RCC 7860 (cell line): ENCODE measurements around the gene CEND1.
A peak's percentile ranks its signal among the peaks of the same experiment; 100 is the strongest.
"Not testable (repeated sequence)": the region's sequence is repeated elsewhere in the genome, so short reads cannot be mapped to it uniquely, and the experiment has no call there.

Experiments used
- DNase-seq: peaks from one replicate; pipeline ENCODE4 v3.0.0-alpha.2; 2015; ENCODE audit warnings: low spot score
- FAIRE-seq: peaks from 2 replicates; lab custom pipeline; 2012; peaks lifted over from hg19 to GRCh38; lab: Jason Lieb, UNC

The CEND1 gene

GRCh38 chr11:766106-766935 lies 23.6 kb downstream of the CEND1 start:
- no peak for FAIRE-seq
- DNase-seq, result no peak

GRCh38 chr11:765802-766091 lies 24.1 kb downstream of the CEND1 start:
- no peak for FAIRE-seq
- DNase-seq, result no peak

- DNase-seq, result peak; percentile 31
- no peak for FAIRE-seq
Measured at GRCh38 chr11:765025-765801, 24.7 kb downstream of the CEND1 start.

- FAIRE-seq, result no peak
Measured at GRCh38 chr11:764322-765024, 25.4 kb downstream of the CEND1 start.

GRCh38 chr11:763549-764321 lies 26.2 kb downstream of the CEND1 start:
- FAIRE-seq, result no peak
- DNase-seq, result no peak

More at GRCh38 chr11:764322-765024, 25.4 kb downstream of the CEND1 start:
- DNase-seq, result no peak

- FAIRE-seq (no peak), DNase-seq (no peak)
Measured at GRCh38 chr11:763073-763463, 26.8 kb downstream of the CEND1 start.

- FAIRE-seq, result peak; percentile 79
- DNase-seq, result peak; percentile 85
Measured at GRCh38 chr11:762421-763072, 27.3 kb downstream of the CEND1 start.

GRCh38 chr11:761526-762108 lies 28.3 kb downstream of the CEND1 start:
- FAIRE-seq (no peak), DNase-seq (no peak)

GRCh38 chr11:760236-760635 lies 29.7 kb downstream of the CEND1 start:
- FAIRE-seq (no peak), DNase-seq (no peak)

- DNase-seq (no peak), FAIRE-seq (no peak)
Measured at GRCh38 chr11:749731-750130, 40.2 kb downstream of the CEND1 start.

- FAIRE-seq, result no peak
- no peak for DNase-seq
Measured at GRCh38 chr11:748007-748359, 41.9 kb downstream of the CEND1 start.

- FAIRE-seq (no peak), DNase-seq (peak; percentile 72)
Measured at GRCh38 chr11:747158-748006, 42.5 kb downstream of the CEND1 start, which contains the start of gene TALDO1. Gene TALDO1 (plus strand): TSS chr11:747464. CDS start chr11:747482, 18 bp downstream.

- DNase-seq (peak; percentile 46), FAIRE-seq (no peak)
Measured at GRCh38 chr11:746289-747157, 43.4 kb downstream of the CEND1 start.

GRCh38 chr11:745428-745827 lies 44.5 kb downstream of the CEND1 start:
- DNase-seq, result no peak
- no peak for FAIRE-seq

GRCh38 chr11:742571-743201 lies 47.2 kb downstream of the CEND1 start:
- DNase-seq (no peak), FAIRE-seq (no peak)

- DNase-seq (no peak), FAIRE-seq (no peak)
Measured at GRCh38 chr11:742156-742546, 47.7 kb downstream of the CEND1 start.

- FAIRE-seq, DNase-seq: not testable (repeated sequence)
Measured at GRCh38 chr11:737899-738298, 52.0 kb downstream of the CEND1 start.

GRCh38 chr11:737366-737765 lies 52.5 kb downstream of the CEND1 start:
- DNase-seq (no peak), FAIRE-seq (no peak)
